ENCODE measurements around the gene RFX1.

GRCh38 chr19:14048443-14049153 is 42.5 kb upstream of the RFX1 start:
- TF ChIP-seq EZH2phosphoT487 (IDR thresholded peaks at IDR 0.05; ENCODE audit: insufficient read depth, low read depth) (no peak), EZH2 (IDR thresholded peaks at IDR 0.05; ENCODE audit: insufficient read depth, poor library complexity, severe bottlenecking) (no peak)

Measured in GM23248 (cell line).